OCI-M2 (cell line): ENCODE measurements around the gene VIT.

Experiments used
- DNase-seq: peaks from one replicate; lab custom pipeline; 2025; ENCODE audit not compliant: unreplicated experiment; lab: John Stamatoyannopoulos, UW

Gene VIT

GRCh38 chr2:36708041-36708741 lies 11.7 kb downstream of the VIT start:
- no peak for DNase-seq

- DNase-seq, result no peak
Measured at GRCh38 chr2:36710858-36711515, 14.5 kb downstream of the VIT start.

GRCh38 chr2:36711741-36712314 lies 15.3 kb downstream of the VIT start:
- no peak for DNase-seq

GRCh38 chr2:36713310-36713709 lies 16.8 kb downstream of the VIT start:
- DNase-seq, result no peak

GRCh38 chr2:36716111-36716510 lies 19.6 kb downstream of the VIT start:
- no peak for DNase-seq

GRCh38 chr2:36717603-36718266 lies 21.2 kb downstream of the VIT start:
- no peak for DNase-seq

GRCh38 chr2:36727550-36727949 lies 31.0 kb downstream of the VIT start:
- no peak for DNase-seq

- DNase-seq, result no peak
Measured at GRCh38 chr2:36729067-36729466, 32.6 kb downstream of the VIT start.

- DNase-seq, result no peak
Measured at GRCh38 chr2:36731941-36732672, 35.6 kb downstream of the VIT start.

GRCh38 chr2:36732673-36733036 lies 36.1 kb downstream of the VIT start:
- DNase-seq, result no peak

GRCh38 chr2:36733215-36733614 lies 36.7 kb downstream of the VIT start:
- no peak for DNase-seq

GRCh38 chr2:36734304-36734703 lies 37.8 kb downstream of the VIT start:
- no peak for DNase-seq

- DNase-seq, result no peak
Measured at GRCh38 chr2:36737131-36737750, 40.7 kb downstream of the VIT start.

- DNase-seq, result no peak
Measured at GRCh38 chr2:36740061-36740460, 43.6 kb downstream of the VIT start.

GRCh38 chr2:36741188-36741837 lies 44.8 kb downstream of the VIT start:
- no peak for DNase-seq

- DNase-seq, result no peak
Measured at GRCh38 chr2:36743954-36744353, 47.4 kb downstream of the VIT start.

GRCh38 chr2:36748166-36748565 lies 51.7 kb downstream of the VIT start:
- DNase-seq, result no peak

- DNase-seq, result no peak
Measured at GRCh38 chr2:36750101-36750500, 53.6 kb downstream of the VIT start.

- no peak for DNase-seq
Measured at GRCh38 chr2:36753706-36754221, 57.3 kb downstream of the VIT start.

- no peak for DNase-seq
Measured at GRCh38 chr2:36754578-36754977, 58.1 kb downstream of the VIT start.
